HEK293 (cell line): Measurements from ENCODE around the gene TAGAP.

Experiments used
- CTCF ChIA-PET: fragments of 350-600 bp; formaldehyde crosslinking; extraction: SDS; loops from one replicate; lab custom pipeline; 2021; ENCODE audit warnings: antibody characterized with exemption; lab: Yijun Ruan, JAX
- POLR2A ChIA-PET: fragments of 300-600 bp; formaldehyde crosslinking; extraction: SDS; loops from one replicate; lab custom pipeline; 2020; ENCODE audit warnings: antibody characterized with exemption, inconsistent platforms; lab: Yijun Ruan, JAX
- H3K27ac ChIP-seq: fragments of 200-500 bp; sonication (Bioruptor generic); 2 replicates; pipeline ENCODE4 v1.5.1; 2014; ENCODE audit warnings: low read depth, low read length, control low read depth, inconsistent platforms; ENCODE audit errors: extremely low read depth
- H3K36me3 ChIP-seq, 2 experiments: fragments of 200-500 bp in 1 of 2; sonication (Bioruptor generic) in 1 of 2; 1 replicate in 1 of 2; 2 replicates in 1 of 2; pipeline ENCODE4 v1.5.1; 2014 to 2017; ENCODE audit warnings: inconsistent platforms in 2 of 2, low read length in 2 of 2; ENCODE audit not compliant: control insufficient read depth in 2 of 2, insufficient read depth in 1 of 2
- H3K4me1 ChIP-seq: fragments of 200-500 bp; sonication (Bioruptor generic); 2 replicates; pipeline ENCODE4 v1.5.1; 2014; ENCODE audit warnings: mild to moderate bottlenecking, low read length, inconsistent platforms; ENCODE audit not compliant: control insufficient read depth, insufficient read depth
- H3K4me3 ChIP-seq: 2 replicates; pipeline ENCODE4 v1.5.1; 2011; ENCODE audit warnings: low read depth, mild to moderate bottlenecking, control low read depth, low read length, moderate library complexity
- H3K9me3 ChIP-seq: fragments of 200-500 bp; sonication (Bioruptor generic); 2 replicates; pipeline ENCODE4 v1.5.1; 2014; ENCODE audit warnings: low read depth, low read length, inconsistent platforms; ENCODE audit not compliant: control insufficient read depth, insufficient read depth
- FEZF1 ChIP-seq: fragments of 450-650 bp; formaldehyde crosslinking; IDR thresholded peaks from 2 replicates; pipeline ENCODE4 v1.5.1; 2016; ENCODE audit warnings: missing biosample characterization, missing genetic modification characterization
- KLF7 ChIP-seq: fragments of 450-650 bp; formaldehyde crosslinking; IDR thresholded peaks from 2 replicates; pipeline ENCODE4 v1.5.1; 2016; ENCODE audit warnings: missing biosample characterization, missing genetic modification characterization, borderline replicate concordance
- MZF1 ChIP-seq: fragments of 450-650 bp; formaldehyde crosslinking; IDR thresholded peaks from 2 replicates; pipeline ENCODE4 v1.5.1; 2017; ENCODE audit warnings: missing biosample characterization, missing genetic modification characterization, borderline replicate concordance
- SETDB1 ChIP-seq: IDR thresholded peaks from one replicate; pipeline ENCODE4 v1.6.1; 2017; ENCODE audit warnings: mild to moderate bottlenecking, low read length, moderate library complexity, mixed read lengths; ENCODE audit not compliant: insufficient read length
- TRIM28 ChIP-seq: IDR thresholded peaks from 2 replicates; pipeline ENCODE4 v1.6.1; 2011; ENCODE audit warnings: low read length, control low read depth, borderline replicate concordance
- YY2 ChIP-seq: fragments of 450-650 bp; formaldehyde crosslinking; IDR thresholded peaks from 2 replicates; pipeline ENCODE4 v1.5.1; 2016; ENCODE audit warnings: missing biosample characterization, missing genetic modification characterization
- ZBTB17 ChIP-seq: fragments of 450-650 bp; formaldehyde crosslinking; IDR thresholded peaks from 2 replicates; pipeline ENCODE4 v1.5.1; 2016; ENCODE audit warnings: missing biosample characterization, missing genetic modification characterization
- ZBTB8A ChIP-seq: fragments of 450-650 bp; formaldehyde crosslinking; IDR thresholded peaks from 2 replicates; pipeline ENCODE4 v1.5.1; 2016; ENCODE audit warnings: missing biosample characterization, missing genetic modification characterization
- ZNF10 ChIP-seq: fragments of 450-650 bp; formaldehyde crosslinking; IDR thresholded peaks from 2 replicates; pipeline ENCODE4 v1.5.1; 2017; ENCODE audit warnings: missing biosample characterization, missing genetic modification characterization
- ZNF133 ChIP-seq: fragments of 450-650 bp; formaldehyde crosslinking; IDR thresholded peaks from 2 replicates; pipeline ENCODE4 v1.5.1; 2016; ENCODE audit warnings: missing biosample characterization, missing genetic modification characterization
- ZNF335 ChIP-seq: fragments of 450-650 bp; formaldehyde crosslinking; conservative IDR thresholded peaks from 2 replicates; pipeline ENCODE4 v1.5.1; 2016; ENCODE audit warnings: missing biosample characterization, missing genetic modification characterization
- ZNF623 ChIP-seq: fragments of 450-650 bp; formaldehyde crosslinking; IDR thresholded peaks from 2 replicates; pipeline ENCODE4 v1.5.1; 2016; ENCODE audit warnings: missing biosample characterization, missing genetic modification characterization
- ZNF658 ChIP-seq: fragments of 450-650 bp; formaldehyde crosslinking; IDR thresholded peaks from 2 replicates; pipeline ENCODE4; 2016; ENCODE audit warnings: missing biosample characterization, missing genetic modification characterization
- ZNF707 ChIP-seq: fragments of 450-650 bp; formaldehyde crosslinking; IDR thresholded peaks from 2 replicates; pipeline ENCODE4 v1.5.1; 2016; ENCODE audit warnings: missing biosample characterization, missing genetic modification characterization
- ZNF776 ChIP-seq: fragments of 450-650 bp; formaldehyde crosslinking; IDR thresholded peaks from 2 replicates; pipeline ENCODE4 v1.5.0; 2017; ENCODE audit warnings: missing biosample characterization, missing genetic modification characterization, borderline replicate concordance
- TF ChIP-seq, protein P1 (sequence below): fragments of 450-650 bp; formaldehyde crosslinking; conservative IDR thresholded peaks from 2 replicates; pipeline ENCODE4 v1.5.1; 2016; ENCODE audit warnings: low read depth, missing biosample characterization, missing genetic modification characterization
- TF ChIP-seq, protein P2 (sequence below): fragments of 450-650 bp; formaldehyde crosslinking; IDR thresholded peaks from 2 replicates; pipeline ENCODE4 v1.5.1; 2016; ENCODE audit warnings: missing biosample characterization, missing genetic modification characterization, borderline replicate concordance

TAGAP gene

DNA sequence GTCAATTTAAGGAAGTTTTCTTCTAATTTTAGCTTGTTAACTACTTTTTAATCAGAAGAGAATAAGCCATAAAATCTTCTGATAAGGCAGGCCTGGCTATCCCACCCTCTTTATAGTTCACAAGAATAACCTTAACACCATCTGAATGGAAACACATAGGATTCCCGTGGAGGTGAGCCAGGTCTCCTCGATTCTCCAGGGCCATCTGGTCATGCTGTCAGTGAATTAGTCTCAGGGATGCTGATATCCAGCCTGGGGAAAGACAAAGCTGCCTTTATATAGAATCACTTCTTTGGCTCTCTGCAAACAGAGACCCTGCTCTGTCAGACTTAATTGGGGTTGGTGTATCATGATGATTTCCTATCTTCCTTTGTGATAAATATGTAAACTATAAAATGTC, 30.1 kb upstream of the TAGAP start (continued):
- TF ChIP-seq ZNF10 (no peak), ZBTB17 (no peak)

DNA sequence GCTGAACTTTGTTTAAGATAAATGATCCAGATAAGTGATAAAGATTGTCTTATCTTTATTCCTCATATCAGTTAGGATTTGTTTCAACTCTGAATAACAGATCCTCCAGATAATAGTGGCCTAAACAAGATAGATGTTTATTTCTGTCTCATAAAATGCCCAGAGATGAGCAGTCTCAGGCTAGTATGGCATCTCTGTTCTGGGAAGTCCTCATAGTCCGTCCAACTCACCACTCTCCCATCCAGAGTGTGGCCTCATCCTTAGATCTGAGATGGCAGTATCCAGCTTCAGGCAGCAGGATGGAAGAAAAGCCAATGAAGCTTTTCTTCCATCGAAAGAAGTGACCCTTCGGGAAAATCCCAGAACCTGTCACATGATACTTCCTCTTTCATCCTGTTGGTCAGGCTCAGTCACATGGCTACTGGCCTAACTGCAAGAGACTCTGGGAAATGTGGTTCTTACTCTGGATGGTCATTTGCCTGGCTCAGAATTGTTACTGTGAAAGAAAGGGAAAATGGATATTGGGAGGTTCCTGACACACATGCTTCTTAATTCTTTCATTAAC, 29.4 kb upstream of the TAGAP start:
- Histone ChIP-seq H3K4me1 (no peaks in the 10 kb centered on the region), H3K4me3 (no peak overlapping the region)
- TF ChIP-seq ZNF623 (tag by site-specific recombination), result no peak
- TF ChIP-seq, protein P1, sequence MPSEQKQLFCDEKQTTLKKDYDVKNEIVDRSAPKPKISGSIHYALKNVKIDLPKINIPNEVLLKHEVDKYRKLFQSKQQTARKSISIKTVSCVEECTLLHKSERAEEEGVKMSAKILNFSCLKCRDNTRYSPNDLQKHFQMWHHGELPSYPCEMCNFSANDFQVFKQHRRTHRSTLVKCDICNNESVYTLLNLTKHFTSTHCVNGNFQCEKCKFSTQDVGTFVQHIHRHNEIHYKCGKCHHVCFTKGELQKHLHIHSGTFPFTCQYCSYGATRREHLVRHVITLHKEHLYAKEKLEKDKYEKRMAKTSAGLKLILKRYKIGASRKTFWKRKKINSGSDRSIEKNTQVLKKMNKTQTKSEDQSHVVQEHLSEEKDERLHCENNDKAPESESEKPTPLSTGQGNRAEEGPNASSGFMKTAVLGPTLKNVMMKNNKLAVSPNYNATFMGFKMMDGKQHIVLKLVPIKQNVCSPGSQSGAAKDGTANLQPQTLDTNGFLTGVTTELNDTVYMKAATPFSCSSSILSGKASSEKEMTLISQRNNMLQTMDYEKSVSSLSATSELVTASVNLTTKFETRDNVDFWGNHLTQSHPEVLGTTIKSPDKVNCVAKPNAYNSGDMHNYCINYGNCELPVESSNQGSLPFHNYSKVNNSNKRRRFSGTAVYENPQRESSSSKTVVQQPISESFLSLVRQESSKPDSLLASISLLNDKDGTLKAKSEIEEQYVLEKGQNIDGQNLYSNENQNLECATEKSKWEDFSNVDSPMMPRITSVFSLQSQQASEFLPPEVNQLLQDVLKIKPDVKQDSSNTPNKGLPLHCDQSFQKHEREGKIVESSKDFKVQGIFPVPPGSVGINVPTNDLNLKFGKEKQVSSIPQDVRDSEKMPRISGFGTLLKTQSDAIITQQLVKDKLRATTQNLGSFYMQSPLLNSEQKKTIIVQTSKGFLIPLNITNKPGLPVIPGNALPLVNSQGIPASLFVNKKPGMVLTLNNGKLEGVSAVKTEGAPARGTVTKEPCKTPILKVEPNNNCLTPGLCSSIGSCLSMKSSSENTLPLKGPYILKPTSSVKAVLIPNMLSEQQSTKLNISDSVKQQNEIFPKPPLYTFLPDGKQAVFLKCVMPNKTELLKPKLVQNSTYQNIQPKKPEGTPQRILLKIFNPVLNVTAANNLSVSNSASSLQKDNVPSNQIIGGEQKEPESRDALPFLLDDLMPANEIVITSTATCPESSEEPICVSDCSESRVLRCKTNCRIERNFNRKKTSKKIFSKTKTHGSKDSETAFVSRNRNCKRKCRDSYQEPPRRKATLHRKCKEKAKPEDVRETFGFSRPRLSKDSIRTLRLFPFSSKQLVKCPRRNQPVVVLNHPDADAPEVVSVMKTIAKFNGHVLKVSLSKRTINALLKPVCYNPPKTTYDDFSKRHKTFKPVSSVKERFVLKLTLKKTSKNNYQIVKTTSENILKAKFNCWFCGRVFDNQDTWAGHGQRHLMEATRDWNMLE (tag by site-specific recombination), result peak; percentile 64
- TF ChIP-seq ZNF658, result no peak
- TF ChIP-seq FEZF1, result peak; percentile 71
- TF ChIP-seq ZNF335 (tag by site-specific recombination), result peak; percentile 17; the same call in 1 of the 2 replicates
- TF ChIP-seq YY2 (tag by site-specific recombination), result 0 out of 2 replicates have a peak, but pooled peaks have one; percentile 40
- TF ChIP-seq SETDB1, result peak; percentile 16
- TF ChIP-seq, protein P2, sequence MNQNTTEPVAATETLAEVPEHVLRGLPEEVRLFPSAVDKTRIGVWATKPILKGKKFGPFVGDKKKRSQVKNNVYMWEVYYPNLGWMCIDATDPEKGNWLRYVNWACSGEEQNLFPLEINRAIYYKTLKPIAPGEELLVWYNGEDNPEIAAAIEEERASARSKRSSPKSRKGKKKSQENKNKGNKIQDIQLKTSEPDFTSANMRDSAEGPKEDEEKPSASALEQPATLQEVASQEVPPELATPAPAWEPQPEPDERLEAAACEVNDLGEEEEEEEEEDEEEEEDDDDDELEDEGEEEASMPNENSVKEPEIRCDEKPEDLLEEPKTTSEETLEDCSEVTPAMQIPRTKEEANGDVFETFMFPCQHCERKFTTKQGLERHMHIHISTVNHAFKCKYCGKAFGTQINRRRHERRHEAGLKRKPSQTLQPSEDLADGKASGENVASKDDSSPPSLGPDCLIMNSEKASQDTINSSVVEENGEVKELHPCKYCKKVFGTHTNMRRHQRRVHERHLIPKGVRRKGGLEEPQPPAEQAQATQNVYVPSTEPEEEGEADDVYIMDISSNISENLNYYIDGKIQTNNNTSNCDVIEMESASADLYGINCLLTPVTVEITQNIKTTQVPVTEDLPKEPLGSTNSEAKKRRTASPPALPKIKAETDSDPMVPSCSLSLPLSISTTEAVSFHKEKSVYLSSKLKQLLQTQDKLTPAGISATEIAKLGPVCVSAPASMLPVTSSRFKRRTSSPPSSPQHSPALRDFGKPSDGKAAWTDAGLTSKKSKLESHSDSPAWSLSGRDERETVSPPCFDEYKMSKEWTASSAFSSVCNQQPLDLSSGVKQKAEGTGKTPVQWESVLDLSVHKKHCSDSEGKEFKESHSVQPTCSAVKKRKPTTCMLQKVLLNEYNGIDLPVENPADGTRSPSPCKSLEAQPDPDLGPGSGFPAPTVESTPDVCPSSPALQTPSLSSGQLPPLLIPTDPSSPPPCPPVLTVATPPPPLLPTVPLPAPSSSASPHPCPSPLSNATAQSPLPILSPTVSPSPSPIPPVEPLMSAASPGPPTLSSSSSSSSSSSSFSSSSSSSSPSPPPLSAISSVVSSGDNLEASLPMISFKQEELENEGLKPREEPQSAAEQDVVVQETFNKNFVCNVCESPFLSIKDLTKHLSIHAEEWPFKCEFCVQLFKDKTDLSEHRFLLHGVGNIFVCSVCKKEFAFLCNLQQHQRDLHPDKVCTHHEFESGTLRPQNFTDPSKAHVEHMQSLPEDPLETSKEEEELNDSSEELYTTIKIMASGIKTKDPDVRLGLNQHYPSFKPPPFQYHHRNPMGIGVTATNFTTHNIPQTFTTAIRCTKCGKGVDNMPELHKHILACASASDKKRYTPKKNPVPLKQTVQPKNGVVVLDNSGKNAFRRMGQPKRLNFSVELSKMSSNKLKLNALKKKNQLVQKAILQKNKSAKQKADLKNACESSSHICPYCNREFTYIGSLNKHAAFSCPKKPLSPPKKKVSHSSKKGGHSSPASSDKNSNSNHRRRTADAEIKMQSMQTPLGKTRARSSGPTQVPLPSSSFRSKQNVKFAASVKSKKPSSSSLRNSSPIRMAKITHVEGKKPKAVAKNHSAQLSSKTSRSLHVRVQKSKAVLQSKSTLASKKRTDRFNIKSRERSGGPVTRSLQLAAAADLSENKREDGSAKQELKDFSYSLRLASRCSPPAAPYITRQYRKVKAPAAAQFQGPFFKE (tag by site-specific recombination), result no peak
- peak; percentile 80 for TF ChIP-seq ZBTB17

DNA sequence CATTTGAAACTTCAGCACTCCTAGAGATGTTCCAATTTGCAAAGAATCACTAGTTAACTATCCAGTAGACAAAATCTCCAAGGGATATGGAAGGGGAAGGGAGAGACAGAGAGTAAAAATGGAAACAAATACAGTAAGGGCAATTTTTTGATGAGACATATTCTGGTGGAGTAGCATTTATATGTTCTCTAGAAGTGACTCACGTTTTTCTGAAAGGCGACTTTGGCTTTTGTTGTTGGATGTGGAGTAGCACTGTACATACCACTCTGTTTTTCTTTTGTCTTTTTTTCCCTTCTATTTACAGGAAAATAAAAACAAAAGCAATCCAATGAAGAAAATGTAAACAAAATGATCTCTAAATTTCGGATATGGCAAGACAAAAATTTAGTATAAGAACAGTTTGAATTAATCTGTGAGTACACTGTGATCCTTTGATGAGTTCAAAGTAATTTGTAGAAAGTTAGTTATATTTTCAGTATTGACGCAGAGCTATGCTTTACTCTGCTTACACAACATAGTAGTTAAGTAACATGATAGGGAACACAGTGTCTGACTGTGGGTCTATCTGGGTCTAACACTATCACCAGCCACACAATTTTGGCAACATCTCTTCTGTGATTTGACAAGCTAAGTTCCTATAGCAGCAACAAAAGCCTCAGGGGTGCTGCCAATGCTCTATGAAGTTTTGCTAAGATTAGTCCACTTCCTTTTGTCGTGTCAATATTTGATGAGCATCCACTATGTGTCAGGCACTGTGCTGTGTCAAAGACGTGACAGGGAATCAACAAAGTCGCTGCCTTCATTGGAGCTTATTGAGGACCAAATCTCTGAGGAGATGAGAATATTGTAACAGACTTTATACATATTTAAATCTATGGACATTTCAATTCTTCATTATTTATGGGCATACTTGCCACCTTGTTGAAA, 27.3 kb upstream of the TAGAP start:
- no peak overlapping the region for H3K27ac ChIP-seq
- no peaks in the 10 kb centered on the region for H3K9me3 ChIP-seq
- TF ChIP-seq ZNF133 (tag by site-specific recombination) (no peak), MZF1 (no peak), TRIM28 (no peak), ZBTB8A (tag by site-specific recombination) (no peak), KLF7 (tag by site-specific recombination) (no peak), ZNF776 (tag by site-specific recombination) (no peak), ZNF707 (tag by site-specific recombination) (no peak)
- CTCF ChIA-PET, result interaction anchor here (0.6 to 2.0 kb wide), 6 partner anchors 28 to 127 kb away, joined by 3 to 6 read pairs (median 5); no protein-coding TSS in a partner anchor
- H3K4me3 ChIP-seq, result no peak overlapping the region
- no peaks in the 10 kb centered on the region for H3K36me3 ChIP-seq
- no peaks in the 10 kb centered on the region for H3K4me1 ChIP-seq
- POLR2A ChIA-PET, result no interaction called here

More for the DNA sequence above, 29.4 kb upstream of the TAGAP start:
- Histone ChIP-seq H3K27ac (no peak overlapping the region), H3K36me3 (no peaks in the 10 kb centered on the region), H3K9me3 (no peaks in the 10 kb centered on the region)
- POLR2A ChIA-PET, result no interaction called here
- CTCF ChIA-PET, result interaction anchor here (0.5 to 1.4 kb wide), 5 partner anchors 60 to 559 kb away, joined by 3 to 4 read pairs (median 3); no protein-coding TSS in a partner anchor
